SK-N-SH (cell line): ENCODE data around the gene WARS2. TPM values are rescaled to one million over a fixed set of nuclear protein-coding genes. Genes with fewer than 3 reads are reported as not detected.

ENCODE experiments used
- CTCF ChIA-PET: fragments of 300-600, 350-600 bp; formaldehyde crosslinking; extraction: SDS; loops from one replicate; lab custom pipeline; 2021; lab: Yijun Ruan, JAX
- POLR2A ChIA-PET: fragments of 350-600 bp; sonication (Branson Sonifier 250); formaldehyde crosslinking; extraction: SDS; loops from one replicate; lab custom pipeline; 2020; ENCODE audit warnings: antibody characterized with exemption, inconsistent platforms; lab: Yijun Ruan, JAX
- DNase-seq: peaks from one replicate; pipeline ENCODE4 v3.0.0; 2012
- H2AFZ ChIP-seq: fragments of 200-600 bp; sonication (generic); 2 replicates; pipeline ENCODE4 v1.8.1; 2016; ENCODE audit warnings: antibody characterized with exemption, mild to moderate bottlenecking, low read depth
- H3F3A ChIP-seq: fragments of 200-600 bp; sonication (generic); replicated peaks from 2 replicates; pipeline ENCODE3; 2016; ENCODE audit warnings: antibody characterized with exemption, mild to moderate bottlenecking; ENCODE audit not compliant: insufficient read depth
- H3K27ac ChIP-seq, 2 experiments: fragments of 200-500 bp in 1 of 2; fragments of 200-600 bp in 1 of 2; sonication (Bioruptor generic) in 1 of 2; sonication (generic), shearing (Covaris generic) in 1 of 2; 2 replicates each; pipeline versions ENCODE4 v1.5.1 to v1.6.1; 2014 to 2016; ENCODE audit warnings: low read depth in 2 of 2, inconsistent platforms in 1 of 2, low read length in 1 of 2, mild to moderate bottlenecking in 1 of 2, mixed read lengths in 1 of 2
- H3K27me3 ChIP-seq: fragments of 200-600 bp; sonication (generic), shearing (Covaris generic); 2 replicates; pipeline ENCODE4 v1.6.1; 2016; ENCODE audit warnings: mixed run types; ENCODE audit not compliant: insufficient read depth
- H3K36me3 ChIP-seq, 2 experiments: fragments of 200-500 bp in 1 of 2; fragments of 200-600 bp in 1 of 2; sonication (Bioruptor generic) in 1 of 2; sonication (generic) in 1 of 2; replicated peaks in 1 of 2; 2 replicates each; pipeline versions ENCODE3 to v1.5.1; 2014 to 2016; ENCODE audit warnings: low read length in 1 of 2, mild to moderate bottlenecking in 1 of 2; ENCODE audit not compliant: insufficient read depth in 2 of 2, control insufficient read depth in 1 of 2
- H3K4me1 ChIP-seq, 2 experiments: fragments of 200-500 bp in 1 of 2; fragments of 200-600 bp in 1 of 2; sonication (Bioruptor generic) in 1 of 2; sonication (generic), shearing (Covaris generic) in 1 of 2; 2 replicates each; pipeline versions ENCODE4 v1.5.1 to v1.6.1; 2014 to 2016; ENCODE audit warnings: low read depth in 1 of 2, low read length in 1 of 2, mixed run types in 1 of 2; ENCODE audit not compliant: insufficient read depth in 2 of 2, control insufficient read depth in 1 of 2
- H3K4me2 ChIP-seq: fragments of 200-600 bp; sonication (generic), shearing (Covaris generic); 2 replicates; pipeline ENCODE4 v1.6.1; 2017; ENCODE audit warnings: mixed run types
- H3K4me3 ChIP-seq, 2 experiments: fragments of 200-500 bp in 1 of 2; fragments of 200-600 bp in 1 of 2; sonication (Bioruptor generic) in 1 of 2; sonication (generic), shearing (Covaris generic) in 1 of 2; 2 replicates each; pipeline versions ENCODE4 v1.5.1 to v1.8.1; 2014 to 2016; ENCODE audit warnings: low read depth in 2 of 2, inconsistent platforms in 1 of 2, low read length in 1 of 2, mild to moderate bottlenecking in 1 of 2, mixed read lengths in 1 of 2, moderate library complexity in 1 of 2
- H3K79me2 ChIP-seq: fragments of 200-600 bp; sonication (generic); 2 replicates; pipeline ENCODE4 v1.8.1; 2017; ENCODE audit warnings: mild to moderate bottlenecking; ENCODE audit not compliant: insufficient read depth
- H3K9ac ChIP-seq: fragments of 200-600 bp; sonication (generic); 2 replicates; pipeline ENCODE4 v1.6.1; 2017; ENCODE audit warnings: mixed run types
- H3K9me2 ChIP-seq: fragments of 200-600 bp; sonication (generic); 2 replicates; pipeline ENCODE4 v1.6.1; 2017; ENCODE audit warnings: mixed run types
- H3K9me3 ChIP-seq: fragments of 200-600 bp; sonication (generic); 2 replicates; pipeline ENCODE4 v1.6.1; 2017; ENCODE audit warnings: mixed run types, mild to moderate bottlenecking, moderate library complexity
- H4K20me1 ChIP-seq: fragments of 200-600 bp; sonication (generic); 2 replicates; pipeline ENCODE4 v1.6.1; 2017; ENCODE audit warnings: mild to moderate bottlenecking, mixed run types; ENCODE audit not compliant: insufficient read depth
- EZH2phosphoT487 ChIP-seq: fragments of 200-600 bp; sonication (generic); IDR thresholded peaks from 2 replicates; pipeline ENCODE4 v1.6.1; 2017; ENCODE audit warnings: low read depth, mixed run types, mild to moderate bottlenecking, antibody characterized with exemption, moderate library complexity, borderline replicate concordance
- GATA2 ChIP-seq: sonication (generic); formaldehyde crosslinking; IDR thresholded peaks from 2 replicates; pipeline ENCODE4 v1.5.0; 2020; ENCODE audit warnings: mild to moderate bottlenecking, missing genetic modification reagents
- JUND ChIP-seq: IDR thresholded peaks from 2 replicates; pipeline ENCODE4 v1.4.0; 2012
- MEF2A ChIP-seq: IDR thresholded peaks from 2 replicates; pipeline ENCODE4 v1.4.0; 2012; ENCODE audit warnings: low read depth, borderline replicate concordance
- NFIC ChIP-seq: IDR thresholded peaks from 2 replicates; pipeline ENCODE4 v1.4.0; 2012; ENCODE audit warnings: borderline replicate concordance
- RCOR1 ChIP-seq: fragments of 150-350 bp; IDR thresholded peaks from 2 replicates; pipeline ENCODE4 v1.6.1; 2017; ENCODE audit warnings: antibody characterized with exemption, low read length
- RFX5 ChIP-seq: IDR thresholded peaks from 2 replicates; pipeline ENCODE4 v1.6.1; 2012; ENCODE audit warnings: mild to moderate bottlenecking, improper control_type of control experiment, low read length
- RXRA ChIP-seq: IDR thresholded peaks from 2 replicates; pipeline ENCODE4 v1.4.0; 2012; ENCODE audit warnings: low read depth, mild to moderate bottlenecking, borderline replicate concordance
- TCF12 ChIP-seq: IDR thresholded peaks from 2 replicates; pipeline ENCODE4 v1.4.0; 2012
- YY1 ChIP-seq: IDR thresholded peaks from 2 replicates; pipeline ENCODE4 v1.4.0; 2012; ENCODE audit warnings: low read depth, mild to moderate bottlenecking
- WGBS: methylation state at CpG from one replicate; pipeline ENCODE4 v1.1.6; 2017; ENCODE audit warnings: low lambda C conversion rate; 5-methylcytosine and 5-hydroxymethylcytosine counted together
- polyA plus RNA-seq, 3 experiments: library from polyadenylated mRNA; depleted of rRNA; stranded (reverse); fragments of >200 nt; gene quantifications; 2 replicates each; pipeline ENCODE4 v1.2.3, GENCODE V29; 2012
- TF ChIP-seq, protein P1 (sequence below): IDR thresholded peaks from 2 replicates; pipeline ENCODE4 v1.4.0; 2012; ENCODE audit warnings: low read depth, borderline replicate concordance
- TF ChIP-seq, protein P2 (sequence below): IDR thresholded peaks from 2 replicates; pipeline ENCODE4 v1.6.1; 2012; ENCODE audit warnings: mild to moderate bottlenecking, low read depth, low read length, moderate library complexity
- TF ChIP-seq, protein P3 (sequence below): IDR thresholded peaks from 2 replicates; pipeline ENCODE4 v1.4.0; 2012; ENCODE audit warnings: low read depth
- TF ChIP-seq, protein P4 (sequence below): fragments of 150-350 bp; IDR thresholded peaks from 2 replicates; pipeline ENCODE4 v1.6.1; 2017; ENCODE audit warnings: antibody characterized with exemption, low read length, low read depth, borderline replicate concordance

WARS2 gene
- polyA plus RNA-seq, 1 of the 3 experiments (the other 2 are of a cell fraction), result 4.8 TPM

DNA sequence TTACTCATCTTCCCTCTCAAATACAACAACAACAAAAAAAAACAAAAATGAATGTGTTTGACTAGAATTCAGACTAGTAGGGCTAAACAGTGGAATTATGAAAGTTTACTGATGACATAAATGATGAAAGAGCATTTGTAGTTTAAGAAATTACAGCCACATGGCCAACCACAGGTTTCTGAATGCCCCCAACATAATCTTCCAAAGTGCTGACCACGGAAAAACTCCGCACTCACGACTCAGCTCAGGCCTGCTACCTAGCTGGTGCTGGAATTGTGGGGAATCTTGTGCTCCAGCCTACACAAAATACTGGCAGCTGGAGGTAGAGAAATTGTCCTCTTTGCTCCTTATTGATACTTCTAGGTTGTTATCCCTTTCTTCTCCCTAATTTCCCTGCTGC lies 128.7 kb downstream of the WARS2 start:
- Histone ChIP-seq H2AFZ (no peak overlapping the region), H3K4me2 (no peak overlapping the region), H3K9ac (no peak overlapping the region), H3K36me3 (no peaks in the 10 kb centered on the region), H4K20me1 (no peaks in the 10 kb centered on the region), H3K27me3 (peaks cover 19% of the 10 kb centered on the region), H3F3A (no peaks in the 10 kb centered on the region), H3K9me3 (no peaks in the 10 kb centered on the region), H3K9me2 (no peaks in the 10 kb centered on the region), H3K79me2 (no peaks in the 10 kb centered on the region), H3K4me3 (no peak overlapping the region), H3K4me1 (no peaks in the 10 kb centered on the region; a peak in 1 of 4 replicates), H3K27ac (no peak overlapping the region)
- DNase-seq, result no peak
- ChIA-PET CTCF (no interaction called here), POLR2A (no interaction called here)
- TF ChIP-seq EZH2phosphoT487, result no peak
- TF ChIP-seq RCOR1, result no peak
- no peak for TF ChIP-seq JUND
- no peak for TF ChIP-seq TCF12
- no peak for TF ChIP-seq RXRA
- TF ChIP-seq RFX5, result no peak
- TF ChIP-seq, protein P1, sequence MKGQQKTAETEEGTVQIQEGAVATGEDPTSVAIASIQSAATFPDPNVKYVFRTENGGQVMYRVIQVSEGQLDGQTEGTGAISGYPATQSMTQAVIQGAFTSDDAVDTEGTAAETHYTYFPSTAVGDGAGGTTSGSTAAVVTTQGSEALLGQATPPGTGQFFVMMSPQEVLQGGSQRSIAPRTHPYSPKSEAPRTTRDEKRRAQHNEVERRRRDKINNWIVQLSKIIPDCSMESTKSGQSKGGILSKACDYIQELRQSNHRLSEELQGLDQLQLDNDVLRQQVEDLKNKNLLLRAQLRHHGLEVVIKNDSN, result no peak
- TF ChIP-seq, protein P2, sequence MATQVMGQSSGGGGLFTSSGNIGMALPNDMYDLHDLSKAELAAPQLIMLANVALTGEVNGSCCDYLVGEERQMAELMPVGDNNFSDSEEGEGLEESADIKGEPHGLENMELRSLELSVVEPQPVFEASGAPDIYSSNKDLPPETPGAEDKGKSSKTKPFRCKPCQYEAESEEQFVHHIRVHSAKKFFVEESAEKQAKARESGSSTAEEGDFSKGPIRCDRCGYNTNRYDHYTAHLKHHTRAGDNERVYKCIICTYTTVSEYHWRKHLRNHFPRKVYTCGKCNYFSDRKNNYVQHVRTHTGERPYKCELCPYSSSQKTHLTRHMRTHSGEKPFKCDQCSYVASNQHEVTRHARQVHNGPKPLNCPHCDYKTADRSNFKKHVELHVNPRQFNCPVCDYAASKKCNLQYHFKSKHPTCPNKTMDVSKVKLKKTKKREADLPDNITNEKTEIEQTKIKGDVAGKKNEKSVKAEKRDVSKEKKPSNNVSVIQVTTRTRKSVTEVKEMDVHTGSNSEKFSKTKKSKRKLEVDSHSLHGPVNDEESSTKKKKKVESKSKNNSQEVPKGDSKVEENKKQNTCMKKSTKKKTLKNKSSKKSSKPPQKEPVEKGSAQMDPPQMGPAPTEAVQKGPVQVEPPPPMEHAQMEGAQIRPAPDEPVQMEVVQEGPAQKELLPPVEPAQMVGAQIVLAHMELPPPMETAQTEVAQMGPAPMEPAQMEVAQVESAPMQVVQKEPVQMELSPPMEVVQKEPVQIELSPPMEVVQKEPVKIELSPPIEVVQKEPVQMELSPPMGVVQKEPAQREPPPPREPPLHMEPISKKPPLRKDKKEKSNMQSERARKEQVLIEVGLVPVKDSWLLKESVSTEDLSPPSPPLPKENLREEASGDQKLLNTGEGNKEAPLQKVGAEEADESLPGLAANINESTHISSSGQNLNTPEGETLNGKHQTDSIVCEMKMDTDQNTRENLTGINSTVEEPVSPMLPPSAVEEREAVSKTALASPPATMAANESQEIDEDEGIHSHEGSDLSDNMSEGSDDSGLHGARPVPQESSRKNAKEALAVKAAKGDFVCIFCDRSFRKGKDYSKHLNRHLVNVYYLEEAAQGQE, result no peak
- TF ChIP-seq, protein P3, sequence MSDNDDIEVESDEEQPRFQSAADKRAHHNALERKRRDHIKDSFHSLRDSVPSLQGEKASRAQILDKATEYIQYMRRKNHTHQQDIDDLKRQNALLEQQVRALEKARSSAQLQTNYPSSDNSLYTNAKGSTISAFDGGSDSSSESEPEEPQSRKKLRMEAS, result no peak
- no peak for TF ChIP-seq GATA2 (CRISPR knock-in tag)
- WGBS, result 75% methylated on average over 3 of the region's 3 CpGs

DNA sequence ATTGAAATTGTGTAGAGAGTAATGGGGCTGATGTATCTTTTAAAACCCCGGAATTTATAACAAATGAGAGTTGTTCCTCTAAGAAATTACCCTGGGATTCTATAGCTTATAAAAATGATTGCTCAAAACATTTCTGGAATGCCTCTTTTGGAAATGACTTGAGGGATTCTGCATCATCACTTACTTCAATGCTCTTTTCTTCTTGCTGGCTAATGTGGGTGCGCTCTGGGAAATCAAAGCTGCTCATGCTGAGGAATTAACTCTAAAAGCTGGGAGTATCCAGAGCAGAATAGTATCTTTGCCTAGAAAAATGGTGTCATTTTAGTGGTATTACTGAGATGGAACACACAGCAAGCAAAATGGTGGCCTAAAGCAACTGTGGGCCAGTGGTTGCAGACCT lies 129.3 kb downstream of the WARS2 start:
- H3K9me2 ChIP-seq, result no peaks in the 10 kb centered on the region
- no peak overlapping the region for H3K9ac ChIP-seq
- 63% methylated on average over 2 of the region's 2 CpGs for WGBS
- POLR2A ChIA-PET, result no interaction called here
- TF ChIP-seq, protein P4, sequence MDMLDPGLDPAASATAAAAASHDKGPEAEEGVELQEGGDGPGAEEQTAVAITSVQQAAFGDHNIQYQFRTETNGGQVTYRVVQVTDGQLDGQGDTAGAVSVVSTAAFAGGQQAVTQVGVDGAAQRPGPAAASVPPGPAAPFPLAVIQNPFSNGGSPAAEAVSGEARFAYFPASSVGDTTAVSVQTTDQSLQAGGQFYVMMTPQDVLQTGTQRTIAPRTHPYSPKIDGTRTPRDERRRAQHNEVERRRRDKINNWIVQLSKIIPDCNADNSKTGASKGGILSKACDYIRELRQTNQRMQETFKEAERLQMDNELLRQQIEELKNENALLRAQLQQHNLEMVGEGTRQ, result no peak
- no peak for TF ChIP-seq MEF2A
- no peak for TF ChIP-seq NFIC
- TF ChIP-seq YY1, result no peak
- CTCF ChIA-PET, result no interaction called here
- H3F3A ChIP-seq, result no peaks in the 10 kb centered on the region
- H3K27me3 ChIP-seq, result peaks cover 25% of the 10 kb centered on the region
- H3K27ac ChIP-seq, result no peak overlapping the region
- H4K20me1 ChIP-seq, result no peaks in the 10 kb centered on the region
- H3K9me3 ChIP-seq, result no peaks in the 10 kb centered on the region
- no peaks in the 10 kb centered on the region for H3K36me3 ChIP-seq
- H3K4me1 ChIP-seq, result no peaks in the 10 kb centered on the region; a peak in 1 of 4 replicates
- no peak overlapping the region for H3K4me3 ChIP-seq
- H3K4me2 ChIP-seq, result no peak overlapping the region
- DNase-seq, result no peak
- no peaks in the 10 kb centered on the region for H3K79me2 ChIP-seq
- H2AFZ ChIP-seq, result no peak overlapping the region
